NCI-H748 (cell line): ENCODE measurements around the gene PLAAT2.

Experiments
- DNase-seq: peaks from one replicate; lab custom pipeline; 2025; ENCODE audit not compliant: unreplicated experiment; lab: John Stamatoyannopoulos, UW

The PLAAT2 gene

GRCh38 chr11:63523151-63523550 is 40.0 kb downstream of the PLAAT2 start:
- no peak for DNase-seq

- no peak for DNase-seq
These were observed 41.3 kb downstream of the PLAAT2 start for GRCh38 chr11:63521896-63522295.

- no peak for DNase-seq
These were observed 42.5 kb downstream of the PLAAT2 start for GRCh38 chr11:63520606-63521170.

GRCh38 chr11:63518548-63518947 is 44.6 kb downstream of the PLAAT2 start:
- no peak for DNase-seq

- DNase-seq, result no peak
These were observed 46.0 kb downstream of the PLAAT2 start for GRCh38 chr11:63517156-63517555.

GRCh38 chr11:63516109-63516508 is 47.1 kb downstream of the PLAAT2 start:
- DNase-seq, result no peak

- no peak for DNase-seq
These were observed 50.4 kb downstream of the PLAAT2 start for GRCh38 chr11:63512816-63513215.

GRCh38 chr11:63511048-63511748 is 52.0 kb downstream of the PLAAT2 start:
- DNase-seq, result no peak

- no peak for DNase-seq
These were observed 52.7 kb downstream of the PLAAT2 start for GRCh38 chr11:63510360-63511047.

GRCh38 chr11:63508745-63509144 is 54.4 kb downstream of the PLAAT2 start:
- no peak for DNase-seq

GRCh38 chr11:63508009-63508408 is 55.2 kb downstream of the PLAAT2 start:
- peak; percentile 22 for DNase-seq

- no peak for DNase-seq
These were observed 55.7 kb downstream of the PLAAT2 start for GRCh38 chr11:63507511-63507910.

GRCh38 chr11:63506876-63507275 is 56.3 kb downstream of the PLAAT2 start:
- DNase-seq, result no peak

- no peak for DNase-seq
These were observed 57.2 kb downstream of the PLAAT2 start, which contains the start of gene LGALS12 for GRCh38 chr11:63505857-63506528. Gene LGALS12, plus strand, starts transcription at chr11:63506084. Its CDS starts 375 bp downstream, at chr11:63506459.

- DNase-seq, result no peak
These were observed 58.1 kb downstream of the PLAAT2 start for GRCh38 chr11:63504933-63505586.

- DNase-seq, result no peak
These were observed 59.1 kb downstream of the PLAAT2 start for GRCh38 chr11:63504054-63504453.

- DNase-seq, result no peak
These were observed 59.7 kb downstream of the PLAAT2 start for GRCh38 chr11:63503492-63503891.
